Progenitor cell of endocrine pancreas (in vitro differentiated cells): Measurements from ENCODE around the gene PANX1. TPM values are rescaled to one million over a fixed set of nuclear protein-coding genes. Genes with fewer than 3 reads are reported as not detected.

Experiments used
- DNase-seq: peaks from one replicate; pipeline ENCODE4 v3.0.0; 2021; ENCODE audit warnings: low spot score; ENCODE audit not compliant: unreplicated experiment
- H3K27ac Mint-ChIP-seq: 2 replicates; pipeline ENCODE4 v1.8.0; 2021; ENCODE audit warnings: mild to moderate bottlenecking, moderate library complexity, mixed read lengths
- H3K27me3 Mint-ChIP-seq: 2 replicates; pipeline ENCODE4 v1.8.0; 2021; ENCODE audit warnings: mixed read lengths
- H3K36me3 Mint-ChIP-seq: 2 replicates; pipeline ENCODE4 v1.8.0; 2022; ENCODE audit warnings: mixed read lengths; ENCODE audit not compliant: insufficient read depth
- H3K4me1 Mint-ChIP-seq: 2 replicates; pipeline ENCODE4 v1.8.0; 2021; ENCODE audit warnings: low read depth, mixed read lengths
- H3K4me3 Mint-ChIP-seq: 2 replicates; pipeline ENCODE4 v1.8.0; 2021; ENCODE audit warnings: low read depth, mild to moderate bottlenecking, moderate library complexity, mixed read lengths
- H3K9me3 Mint-ChIP-seq: 2 replicates; pipeline ENCODE4 v1.8.0; 2021; ENCODE audit warnings: low read depth, mixed read lengths
- total RNA-seq: library from RNA; stranded (reverse); gene quantifications from 2 replicates; pipeline ENCODE4 v1.2.1, GENCODE V29; 2021
- TF ChIP-seq, protein P1 (sequence below): fragments of 200-600 bp; sonication (generic); IDR thresholded peaks from one replicate; pipeline ENCODE4 v1.5.0; 2021; ENCODE audit warnings: antibody characterized with exemption, mild to moderate bottlenecking; ENCODE audit not compliant: unreplicated experiment

PANX1 gene
- total RNA-seq, 1 donor from 2014 or later, result 31.9 TPM

DNA sequence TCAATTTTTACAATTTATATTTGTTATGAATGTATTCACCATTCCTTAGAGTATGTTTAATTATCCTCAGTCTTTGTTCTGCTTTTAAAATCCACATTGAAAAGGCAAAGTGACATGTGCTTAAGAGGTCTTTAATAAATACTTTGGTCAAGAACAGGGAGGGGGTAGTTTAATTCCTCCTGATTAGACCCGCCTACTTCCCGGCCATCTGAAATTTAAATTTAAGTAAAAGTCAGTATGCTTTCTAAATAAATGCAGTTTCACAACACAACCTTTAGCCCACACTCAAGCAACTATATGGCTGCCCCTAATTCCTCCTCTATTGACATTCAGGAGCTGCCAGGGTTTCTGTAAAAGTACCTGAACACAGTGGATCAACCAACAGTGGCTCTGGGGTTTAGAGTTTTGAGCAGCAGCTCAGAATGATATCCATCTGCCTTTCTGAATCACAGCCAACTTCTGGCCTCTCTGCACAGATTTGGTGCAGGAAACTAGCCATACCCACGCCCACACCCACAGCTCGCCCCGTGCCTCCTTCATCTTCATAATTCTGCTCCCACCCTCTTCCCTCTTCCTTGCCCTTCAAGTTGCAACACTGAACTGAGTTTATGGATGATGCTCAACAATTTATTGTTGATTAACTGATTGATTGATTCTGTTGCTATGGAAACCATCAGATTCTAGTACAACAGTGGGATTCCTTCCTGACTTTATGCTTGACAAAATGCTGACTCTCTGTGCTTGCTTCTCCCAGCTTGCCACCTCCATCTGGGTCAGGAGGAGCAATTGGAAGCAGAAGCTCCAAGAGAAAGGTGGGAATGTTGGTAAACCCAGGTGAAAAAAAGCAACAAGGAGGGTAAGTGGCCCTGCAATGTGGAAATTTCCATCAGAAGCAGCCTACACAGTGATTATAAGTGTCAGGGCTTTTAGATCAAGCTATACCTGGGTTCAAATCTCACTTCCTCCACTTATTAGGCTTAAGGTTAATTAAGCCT lies 70.8 kb downstream of the PANX1 start:
- DNase-seq, result no peak
- no peaks in the 10 kb centered on the region for H3K9me3 Mint-ChIP-seq
- H3K27me3 Mint-ChIP-seq, result no peaks in the 10 kb centered on the region
- TF ChIP-seq, protein P1, sequence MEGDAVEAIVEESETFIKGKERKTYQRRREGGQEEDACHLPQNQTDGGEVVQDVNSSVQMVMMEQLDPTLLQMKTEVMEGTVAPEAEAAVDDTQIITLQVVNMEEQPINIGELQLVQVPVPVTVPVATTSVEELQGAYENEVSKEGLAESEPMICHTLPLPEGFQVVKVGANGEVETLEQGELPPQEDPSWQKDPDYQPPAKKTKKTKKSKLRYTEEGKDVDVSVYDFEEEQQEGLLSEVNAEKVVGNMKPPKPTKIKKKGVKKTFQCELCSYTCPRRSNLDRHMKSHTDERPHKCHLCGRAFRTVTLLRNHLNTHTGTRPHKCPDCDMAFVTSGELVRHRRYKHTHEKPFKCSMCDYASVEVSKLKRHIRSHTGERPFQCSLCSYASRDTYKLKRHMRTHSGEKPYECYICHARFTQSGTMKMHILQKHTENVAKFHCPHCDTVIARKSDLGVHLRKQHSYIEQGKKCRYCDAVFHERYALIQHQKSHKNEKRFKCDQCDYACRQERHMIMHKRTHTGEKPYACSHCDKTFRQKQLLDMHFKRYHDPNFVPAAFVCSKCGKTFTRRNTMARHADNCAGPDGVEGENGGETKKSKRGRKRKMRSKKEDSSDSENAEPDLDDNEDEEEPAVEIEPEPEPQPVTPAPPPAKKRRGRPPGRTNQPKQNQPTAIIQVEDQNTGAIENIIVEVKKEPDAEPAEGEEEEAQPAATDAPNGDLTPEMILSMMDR, result no peak
- no peak overlapping the region for H3K4me3 Mint-ChIP-seq
- H3K27ac Mint-ChIP-seq, result no peak overlapping the region
- no peaks in the 10 kb centered on the region for H3K36me3 Mint-ChIP-seq
- H3K4me1 Mint-ChIP-seq, result peaks cover 5% of the 10 kb centered on the region

DNA sequence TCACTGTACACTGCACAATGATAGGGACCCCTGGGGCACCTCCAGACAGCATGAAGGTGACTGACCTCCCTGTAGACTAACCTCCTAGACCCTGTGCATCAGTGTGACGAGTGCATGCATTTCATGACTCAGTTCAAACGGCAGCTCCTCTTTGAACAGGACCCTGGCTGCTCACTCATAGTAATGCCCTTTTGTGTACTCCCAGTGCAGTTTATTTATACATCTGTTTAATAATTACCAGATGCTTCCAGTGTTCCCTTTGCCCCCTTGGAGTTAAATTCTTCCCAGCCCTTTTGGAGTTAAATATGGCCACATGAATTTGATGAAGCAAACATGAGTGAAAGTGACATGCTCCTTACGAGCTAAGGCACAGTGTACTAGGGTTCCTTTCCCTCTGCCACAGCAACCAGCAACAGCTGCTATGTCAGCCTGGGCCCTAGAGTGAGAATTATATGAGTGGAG lies 72.4 kb downstream of the PANX1 start:
- Mint-ChIP-seq H3K4me3 (no peak overlapping the region), H3K36me3 (no peaks in the 10 kb centered on the region), H3K27me3 (no peaks in the 10 kb centered on the region), H3K9me3 (no peaks in the 10 kb centered on the region), H3K4me1 (peaks cover 5% of the 10 kb centered on the region), H3K27ac (no peak overlapping the region)
- TF ChIP-seq, protein P1, result no peak
- DNase-seq, result no peak

DNA sequence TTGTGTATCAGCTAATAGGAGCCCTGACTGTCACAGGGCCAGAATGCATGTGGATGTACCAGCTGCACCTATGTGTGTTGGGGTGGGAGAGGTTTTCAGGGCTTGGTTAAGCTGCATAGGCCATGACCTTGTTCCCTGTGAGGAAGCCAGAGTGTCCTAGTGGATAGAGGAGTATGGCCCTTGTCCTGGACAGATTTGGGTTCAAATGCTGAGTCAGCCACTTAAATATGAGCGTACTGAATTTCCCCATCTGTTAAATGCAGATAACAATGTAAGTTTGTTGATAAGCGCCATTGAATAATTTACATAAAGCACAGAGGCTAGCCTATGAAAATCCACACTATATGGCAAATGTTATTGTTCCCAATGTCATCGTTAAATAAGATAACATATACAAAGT lies 74.4 kb downstream of the PANX1 start:
- H3K4me3 Mint-ChIP-seq, result no peak overlapping the region
- TF ChIP-seq, protein P1, result no peak

DNA sequence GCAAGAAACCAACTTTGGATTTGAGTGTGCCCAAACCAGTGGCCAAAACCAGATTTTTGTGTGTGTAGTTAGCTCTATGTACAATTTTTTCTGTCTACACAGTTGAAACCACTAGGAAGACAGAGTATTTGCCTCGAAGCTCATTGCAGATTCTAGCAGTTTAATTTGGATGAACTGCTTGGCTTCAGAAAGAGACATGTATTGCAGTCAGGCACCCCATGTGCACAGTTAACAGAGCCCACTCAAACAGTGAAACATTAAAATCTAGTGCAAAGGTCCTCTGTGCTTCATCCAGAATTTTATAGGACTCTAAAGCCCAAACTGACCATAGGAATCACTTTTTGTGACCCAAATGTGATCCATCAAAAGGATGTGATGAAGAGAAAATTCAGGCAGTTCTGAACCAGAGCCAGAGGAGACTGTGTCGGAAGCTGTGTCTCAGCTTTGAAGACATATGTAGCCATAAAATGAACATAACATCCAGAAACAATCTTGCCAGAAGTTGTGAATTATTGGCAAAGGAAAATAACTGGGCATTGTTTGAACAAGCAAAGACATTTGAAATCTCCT lies 82.7 kb downstream of the PANX1 start:
- no peak overlapping the region for H3K4me3 Mint-ChIP-seq
- H3K4me1 Mint-ChIP-seq, result no peaks in the 10 kb centered on the region
- DNase-seq, result no peak
- no peak overlapping the region for H3K27ac Mint-ChIP-seq
- peaks cover 3% of the 10 kb centered on the region for H3K9me3 Mint-ChIP-seq
- H3K27me3 Mint-ChIP-seq, result no peaks in the 10 kb centered on the region
- H3K36me3 Mint-ChIP-seq, result no peaks in the 10 kb centered on the region
- TF ChIP-seq, protein P1, result no peak

More for the DNA sequence above, 74.4 kb downstream of the PANX1 start:
- H3K9me3 Mint-ChIP-seq, result peaks cover 3% of the 10 kb centered on the region
- H3K36me3 Mint-ChIP-seq, result no peaks in the 10 kb centered on the region
- peaks cover 5% of the 10 kb centered on the region for H3K4me1 Mint-ChIP-seq
- no peaks in the 10 kb centered on the region for H3K27me3 Mint-ChIP-seq
- DNase-seq, result no peak
- no peak overlapping the region for H3K27ac Mint-ChIP-seq

DNA sequence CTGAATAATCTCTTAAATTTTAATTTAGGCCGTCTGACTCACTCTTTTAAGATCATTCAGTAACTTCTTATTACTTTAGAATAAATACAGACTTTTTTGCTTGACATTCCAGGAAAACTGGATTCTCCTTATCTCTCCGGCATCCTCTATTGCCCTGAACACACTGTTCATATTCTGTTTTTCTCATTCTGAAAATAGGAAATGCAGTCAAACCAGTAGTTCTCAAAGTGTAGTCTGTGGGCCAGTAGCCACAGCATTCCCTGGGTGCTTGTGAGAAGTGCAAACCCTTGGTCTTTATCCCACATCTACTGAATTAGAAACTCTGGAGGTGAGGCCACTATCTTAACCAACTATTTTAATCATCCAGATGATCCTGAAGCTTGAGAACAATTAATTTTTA lies 84.3 kb downstream of the PANX1 start:
- Mint-ChIP-seq H3K4me1 (no peaks in the 10 kb centered on the region), H3K27ac (no peak overlapping the region), H3K36me3 (no peaks in the 10 kb centered on the region), H3K9me3 (peaks cover 4% of the 10 kb centered on the region), H3K27me3 (no peaks in the 10 kb centered on the region), H3K4me3 (no peak overlapping the region)
- TF ChIP-seq, protein P1, result no peak
- no peak for DNase-seq
